PC-9 (cell line): ENCODE measurements around the gene CEP55. TPM values are rescaled to one million over a fixed set of nuclear protein-coding genes. Genes with fewer than 3 reads are reported as not detected.

Experiments used
- Bru-seq: library from RNA; stranded (reverse); fragments of 400-500 nt; gene quantifications from one replicate; lab custom pipeline; 2021; lab: Mats Ljungman, UMichigan
- BruChase-seq, 2 experiments: library from RNA; stranded (reverse); fragments of 400-500 nt; gene quantifications; one replicate each; lab custom pipeline; 2021; lab: Mats Ljungman, UMichigan
- BruUV-seq: library from RNA; stranded (reverse); fragments of 400-500 nt; replicated peaks from 2 replicates; lab custom pipeline; 2021; lab: Mats Ljungman, UMichigan
- CTCF ChIA-PET: fragments of 300-600 bp; sonication (Branson Sonifier 250); formaldehyde crosslinking; loops from one replicate; lab custom pipeline; 2022; ENCODE audit warnings: antibody characterized with exemption; lab: Charles Lee
- POLR2A ChIA-PET: fragments of 300-600 bp; sonication (Branson Sonifier 250); formaldehyde crosslinking; loops from one replicate; lab custom pipeline; 2022; ENCODE audit warnings: antibody characterized with exemption; ENCODE audit not compliant: unreplicated experiment; lab: Charles Lee
- DNase-seq, 2 experiments: peaks; one replicate each; pipeline versions ENCODE4 v3.0.0 to v3.0.0-alpha.2; 2015 to 2022; ENCODE audit warnings: mixed read lengths in 1 of 2
- H2AFZ ChIP-seq: fragments of 200-600 bp; sonication (generic); 2 replicates; pipeline ENCODE4 v1.8.1; 2017; ENCODE audit warnings: antibody characterized with exemption
- H3F3A ChIP-seq: fragments of 200-600 bp; sonication (generic); 2 replicates; pipeline ENCODE4 v1.8.1; 2017; ENCODE audit warnings: antibody characterized with exemption, mild to moderate bottlenecking, low read depth; ENCODE audit not compliant: insufficient read depth
- H3K27ac ChIP-seq: fragments of 200-600 bp; sonication (generic); 2 replicates; pipeline ENCODE4 v1.6.1; 2016; ENCODE audit warnings: mixed run types
- H3K27me3 ChIP-seq: fragments of 200-600 bp; sonication (generic); 2 replicates; pipeline ENCODE4 v1.6.1; 2016; ENCODE audit warnings: low read depth, mixed run types; ENCODE audit not compliant: insufficient read depth
- H3K36me3 ChIP-seq: fragments of 200-600 bp; sonication (generic); 2 replicates; pipeline ENCODE4 v1.6.1; 2016; ENCODE audit warnings: low read depth, mixed run types
- H3K4me1 ChIP-seq: fragments of 200-600 bp; sonication (generic); replicated peaks from 2 replicates; pipeline ENCODE4 v1.6.1; 2016; ENCODE audit warnings: mixed run types; ENCODE audit not compliant: insufficient read depth
- H3K4me2 ChIP-seq: fragments of 200-600 bp; sonication (generic); 2 replicates; pipeline ENCODE4 v1.6.1; 2017; ENCODE audit warnings: mixed run types
- H3K4me3 ChIP-seq: fragments of 200-600 bp; sonication (generic); 2 replicates; pipeline ENCODE4 v1.6.1; 2016; ENCODE audit warnings: mixed run types
- H3K79me2 ChIP-seq: fragments of 200-600 bp; sonication (generic); 2 replicates; pipeline ENCODE4 v1.6.1; 2017; ENCODE audit warnings: low read depth, mixed run types
- H3K9me2 ChIP-seq: fragments of 200-600 bp; sonication (generic); 2 replicates; pipeline ENCODE4 v1.8.1; 2017; ENCODE audit warnings: mild to moderate bottlenecking; ENCODE audit not compliant: insufficient read depth
- H3K9me3 ChIP-seq: fragments of 200-600 bp; sonication (generic); 2 replicates; pipeline ENCODE4 v1.8.1; 2016; ENCODE audit warnings: low read depth; ENCODE audit not compliant: insufficient read depth
- H4K20me1 ChIP-seq: fragments of 200-600 bp; sonication (generic); 2 replicates; pipeline ENCODE4 v1.8.1; 2017; ENCODE audit not compliant: insufficient read depth
- EZH2 ChIP-seq: fragments of 200-600 bp; sonication (generic); IDR thresholded peaks from 2 replicates; pipeline ENCODE4 v1.8.0; 2017; ENCODE audit warnings: antibody characterized with exemption, low read depth
- intact Hi-C: fragments of 100-400 bp; cut with micrococcal nuclease; formaldehyde crosslinking; loops from one replicate; pipeline ENCODE4 v1.10.0; 2022; ENCODE audit not compliant: unreplicated experiment
- long read RNA-seq: library from polyadenylated mRNA; stranded (forward); transcript quantifications from one replicate; pipeline ENCODE4 v2.0.0, GENCODE V29; 2022
- total RNA-seq: library from RNA; stranded (reverse); gene quantifications from 2 replicates; pipeline ENCODE4 v1.2.3, GENCODE V29; 2021
- TF ChIP-seq, protein P1 (sequence below): fragments of 200-600 bp; sonication (generic); conservative IDR thresholded peaks from 2 replicates; pipeline ENCODE4 v1.6.1; 2017; ENCODE audit warnings: mixed run types, antibody characterized with exemption, mild to moderate bottlenecking, moderate library complexity

CEP55 gene
- total RNA-seq (29.6 and 38.9 TPM in 2 replicates), Bru-seq, nascent RNA (percentile 85 among the genes with signal in this experiment), BruChase-seq, experiment 1, labeled RNA remaining after a 2-hour chase (percentile 79 among the genes with signal in this experiment), BruChase-seq, experiment 2, labeled RNA remaining after a 6-hour chase (percentile 88 among the genes with signal in this experiment)
- long read RNA-seq, transcript CEP55-201 (9 exons, 2,638 nt) = major isoform, 24 of 53 reads
- long read RNA-seq, partial matches to known transcripts = 4 of 53 reads
- long read RNA-seq, other reads (novel, unspliced or antisense) = 25 of 53 reads

DNA sequence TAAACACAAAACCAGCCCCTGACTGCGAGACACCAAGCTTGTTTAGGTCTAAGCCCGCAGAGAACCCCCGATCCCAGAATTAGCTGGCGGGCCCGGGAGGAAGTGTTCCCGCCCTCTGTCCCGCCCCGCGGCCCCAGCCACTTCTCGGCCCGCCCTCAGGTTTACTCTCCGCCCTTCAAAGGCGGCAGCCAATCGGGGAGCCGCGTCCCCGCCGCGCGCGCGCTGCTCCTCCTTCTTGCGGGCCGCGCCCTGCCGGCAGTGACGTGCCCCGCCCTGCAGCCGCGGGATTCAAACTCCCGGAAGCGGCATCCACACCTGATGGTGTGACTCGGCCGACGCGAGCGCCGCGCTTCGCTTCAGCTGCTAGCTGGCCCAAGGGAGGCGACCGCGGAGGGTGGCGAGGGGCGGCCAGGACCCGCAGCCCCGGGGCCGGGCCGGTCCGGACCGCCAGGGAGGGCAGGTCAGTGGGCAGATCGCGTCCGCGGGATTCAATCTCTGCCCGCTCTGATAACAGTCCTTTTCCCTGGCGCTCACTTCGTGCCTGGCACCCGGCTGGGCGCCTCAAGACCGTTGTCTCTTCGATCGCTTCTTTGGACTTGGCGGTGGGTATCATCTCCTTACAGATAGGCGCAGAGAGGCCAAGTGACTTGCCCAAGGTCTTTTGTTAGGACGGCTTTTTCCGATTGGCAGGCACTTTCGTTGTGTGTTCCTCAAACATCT is at the start of gene CEP55:
TSS of gene CEP55 (plus strand) at position 291 of the 720 bp plus-strand sequence. CDS start 3,440 bp downstream, outside the sequence.
- peak within 1 kb of the TSS; percentile 58 for H3K4me3 ChIP-seq
- peak within 1 kb of the TSS; percentile 71 for H2AFZ ChIP-seq
- 0 out of 2 replicates have a peak, but pooled peaks cover 5% of the 10 kb centered on the region for H3K79me2 ChIP-seq
- DNase-seq = peak; percentile 66 to 92
- no peaks in the 10 kb centered on the region for H3K4me1 ChIP-seq
- POLR2A ChIA-PET = interaction anchor here (0.6 to 1.0 kb wide), 4 partner anchors 15 to 128 kb away, joined by 3 to 14 read pairs (median 4); partner anchors contain the start of gene MYOF
- no peaks in the 10 kb centered on the region for H3K9me2 ChIP-seq
- H3K27ac ChIP-seq = no peak within 1 kb of the TSS
- H3K9me3 ChIP-seq = no peaks in the 10 kb centered on the region
- intact Hi-C loops = loop anchor here (5.0 kb wide), 1 partner anchor 119 kb away; no protein-coding TSS in a partner anchor
- H3K27me3 ChIP-seq = no peaks in the 10 kb centered on the region
- no peaks in the 10 kb centered on the region for H3F3A ChIP-seq
- no TSS peak for BruUV-seq
- CTCF ChIA-PET = interaction anchor here (0.6 kb wide), 2 partner anchors 15 to 58 kb away, joined by 3 to 9 read pairs; no protein-coding TSS in a partner anchor
- TF ChIP-seq EZH2 = no peak
- TF ChIP-seq, protein P1, sequence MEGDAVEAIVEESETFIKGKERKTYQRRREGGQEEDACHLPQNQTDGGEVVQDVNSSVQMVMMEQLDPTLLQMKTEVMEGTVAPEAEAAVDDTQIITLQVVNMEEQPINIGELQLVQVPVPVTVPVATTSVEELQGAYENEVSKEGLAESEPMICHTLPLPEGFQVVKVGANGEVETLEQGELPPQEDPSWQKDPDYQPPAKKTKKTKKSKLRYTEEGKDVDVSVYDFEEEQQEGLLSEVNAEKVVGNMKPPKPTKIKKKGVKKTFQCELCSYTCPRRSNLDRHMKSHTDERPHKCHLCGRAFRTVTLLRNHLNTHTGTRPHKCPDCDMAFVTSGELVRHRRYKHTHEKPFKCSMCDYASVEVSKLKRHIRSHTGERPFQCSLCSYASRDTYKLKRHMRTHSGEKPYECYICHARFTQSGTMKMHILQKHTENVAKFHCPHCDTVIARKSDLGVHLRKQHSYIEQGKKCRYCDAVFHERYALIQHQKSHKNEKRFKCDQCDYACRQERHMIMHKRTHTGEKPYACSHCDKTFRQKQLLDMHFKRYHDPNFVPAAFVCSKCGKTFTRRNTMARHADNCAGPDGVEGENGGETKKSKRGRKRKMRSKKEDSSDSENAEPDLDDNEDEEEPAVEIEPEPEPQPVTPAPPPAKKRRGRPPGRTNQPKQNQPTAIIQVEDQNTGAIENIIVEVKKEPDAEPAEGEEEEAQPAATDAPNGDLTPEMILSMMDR = no peak
- H3K4me2 ChIP-seq = peak within 1 kb of the TSS; percentile 70
- no peaks in the 10 kb centered on the region for H4K20me1 ChIP-seq
- H3K36me3 ChIP-seq = no peaks in the 10 kb centered on the region

DNA sequence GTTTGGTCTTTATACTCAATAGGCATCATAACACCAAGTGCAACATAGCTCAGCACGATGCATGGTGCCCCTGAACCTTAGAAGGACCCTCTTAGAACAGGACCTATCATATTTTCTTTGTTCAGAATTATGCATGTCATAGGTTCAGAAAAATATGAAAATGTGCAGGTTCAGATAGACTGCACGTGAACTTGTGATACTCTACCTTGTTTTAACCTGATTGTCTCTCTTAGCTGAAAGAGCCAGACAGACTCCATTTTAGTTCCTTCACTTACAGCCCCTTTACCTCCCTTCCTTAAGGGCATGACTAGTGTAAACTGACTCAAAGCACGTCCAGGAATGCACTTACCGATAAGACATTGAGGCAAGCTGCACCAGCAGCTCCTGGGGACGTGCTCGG is 49.4 kb upstream of the CEP55 start:
- Histone ChIP-seq H3K4me3 (no peak overlapping the region), H4K20me1 (no peaks in the 10 kb centered on the region), H3K36me3 (no peaks in the 10 kb centered on the region), H3K27me3 (no peaks in the 10 kb centered on the region), H3K27ac (peak overlapping the region; percentile 63), H2AFZ (no peak overlapping the region), H3F3A (peaks cover 42% of the 10 kb centered on the region; the same call in 1 of the 2 replicates), H3K9me3 (no peaks in the 10 kb centered on the region), H3K9me2 (no peaks in the 10 kb centered on the region), H3K4me1 (peaks cover 38% of the 10 kb centered on the region), H3K79me2 (peaks cover 19% of the 10 kb centered on the region), H3K4me2 (no peak overlapping the region)
- no peak for TF ChIP-seq EZH2
- TF ChIP-seq, protein P1 = no peak
- CTCF ChIA-PET = no interaction called here
- POLR2A ChIA-PET = no interaction called here
- DNase-seq = no peak
- BruUV-seq = no TSS peak
- intact Hi-C loops = no loop called here

DNA sequence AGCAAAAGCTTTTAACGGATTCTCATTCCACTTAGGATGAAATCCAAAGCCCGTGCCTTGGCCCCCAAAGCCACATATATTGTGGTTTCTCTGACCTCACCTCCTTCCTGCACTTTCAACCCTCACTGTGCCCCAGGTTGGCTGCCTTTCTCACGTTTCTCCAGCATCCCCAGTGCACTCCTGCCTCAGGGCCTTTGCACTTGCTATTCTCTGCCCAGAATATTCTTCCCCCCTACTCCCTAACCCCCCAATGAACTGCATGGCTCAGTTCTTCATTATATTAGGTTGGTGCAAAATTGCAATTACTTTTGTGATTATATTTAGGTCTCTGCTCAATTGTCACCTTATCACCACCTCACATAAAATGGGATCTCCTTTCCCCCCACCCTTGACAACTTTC is 48.4 kb upstream of the CEP55 start:
- Histone ChIP-seq H3F3A (peaks cover 33% of the 10 kb centered on the region; the same call in 1 of the 2 replicates), H3K27ac (peak overlapping the region; percentile 23; the same call in 1 of the 2 replicates), H3K9me2 (no peaks in the 10 kb centered on the region), H3K36me3 (no peaks in the 10 kb centered on the region), H3K79me2 (peaks cover 17% of the 10 kb centered on the region), H3K4me2 (no peak overlapping the region), H3K4me3 (no peak overlapping the region), H3K4me1 (peaks cover 30% of the 10 kb centered on the region), H4K20me1 (no peaks in the 10 kb centered on the region), H3K27me3 (no peaks in the 10 kb centered on the region), H2AFZ (no peak overlapping the region), H3K9me3 (no peaks in the 10 kb centered on the region)
- intact Hi-C loops = no loop called here
- ChIA-PET CTCF (no interaction called here), POLR2A (no interaction called here)
- BruUV-seq = no TSS peak
- DNase-seq = no peak
- TF ChIP-seq, protein P1 = no peak
- TF ChIP-seq EZH2 = no peak
